Measurements from ENCODE around the gene EIF4B.
"Not testable (repeated sequence)": the region's sequence is repeated elsewhere in the genome, so short reads cannot be mapped to it uniquely, and the experiment has no call there.

Gene EIF4B

GRCh38 chr12:53005215-53005985 lies 856 bp upstream of the EIF4B start (continued):
- TF ChIP-seq, protein P1, sequence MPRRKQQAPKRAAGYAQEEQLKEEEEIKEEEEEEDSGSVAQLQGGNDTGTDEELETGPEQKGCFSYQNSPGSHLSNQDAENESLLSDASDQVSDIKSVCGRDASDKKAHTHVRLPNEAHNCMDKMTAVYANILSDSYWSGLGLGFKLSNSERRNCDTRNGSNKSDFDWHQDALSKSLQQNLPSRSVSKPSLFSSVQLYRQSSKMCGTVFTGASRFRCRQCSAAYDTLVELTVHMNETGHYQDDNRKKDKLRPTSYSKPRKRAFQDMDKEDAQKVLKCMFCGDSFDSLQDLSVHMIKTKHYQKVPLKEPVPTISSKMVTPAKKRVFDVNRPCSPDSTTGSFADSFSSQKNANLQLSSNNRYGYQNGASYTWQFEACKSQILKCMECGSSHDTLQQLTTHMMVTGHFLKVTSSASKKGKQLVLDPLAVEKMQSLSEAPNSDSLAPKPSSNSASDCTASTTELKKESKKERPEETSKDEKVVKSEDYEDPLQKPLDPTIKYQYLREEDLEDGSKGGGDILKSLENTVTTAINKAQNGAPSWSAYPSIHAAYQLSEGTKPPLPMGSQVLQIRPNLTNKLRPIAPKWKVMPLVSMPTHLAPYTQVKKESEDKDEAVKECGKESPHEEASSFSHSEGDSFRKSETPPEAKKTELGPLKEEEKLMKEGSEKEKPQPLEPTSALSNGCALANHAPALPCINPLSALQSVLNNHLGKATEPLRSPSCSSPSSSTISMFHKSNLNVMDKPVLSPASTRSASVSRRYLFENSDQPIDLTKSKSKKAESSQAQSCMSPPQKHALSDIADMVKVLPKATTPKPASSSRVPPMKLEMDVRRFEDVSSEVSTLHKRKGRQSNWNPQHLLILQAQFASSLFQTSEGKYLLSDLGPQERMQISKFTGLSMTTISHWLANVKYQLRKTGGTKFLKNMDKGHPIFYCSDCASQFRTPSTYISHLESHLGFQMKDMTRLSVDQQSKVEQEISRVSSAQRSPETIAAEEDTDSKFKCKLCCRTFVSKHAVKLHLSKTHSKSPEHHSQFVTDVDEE (CRISPR knock-in tag; IDR thresholded peaks at IDR 0.05), result no peak
- TF ChIP-seq GLIS3 (CRISPR knock-in tag; IDR thresholded peaks at IDR 0.05), result no peak
- no peak for TF ChIP-seq ZNF565 (CRISPR knock-in tag; conservative IDR thresholded peaks at IDR 0.05; ENCODE audit: low read depth)
- TF ChIP-seq RARB (CRISPR knock-in tag; IDR thresholded peaks at IDR 0.05), result no peak
- no peak for TF ChIP-seq ZFP3 (CRISPR knock-in tag; IDR thresholded peaks at IDR 0.05)
- no peak for TF ChIP-seq ZNF70 (CRISPR knock-in tag; IDR thresholded peaks at IDR 0.05)

- ATAC-seq, result peak; percentile 63
- TF ChIP-seq TCF4 (CRISPR knock-in tag; IDR thresholded peaks at IDR 0.05; ENCODE audit: borderline replicate concordance) (no peak), SNAI2 (CRISPR knock-in tag; IDR thresholded peaks at IDR 0.05) (no peak), ZFP3 (CRISPR knock-in tag; IDR thresholded peaks at IDR 0.05) (no peak), CSRNP3 (CRISPR knock-in tag; IDR thresholded peaks at IDR 0.05) (no peak), ISL1 (CRISPR knock-in tag; IDR thresholded peaks at IDR 0.05) (no peak), ZFP30 (CRISPR knock-in tag; IDR thresholded peaks at IDR 0.05) (no peak), CREB5 (CRISPR knock-in tag; IDR thresholded peaks at IDR 0.05; ENCODE audit: low read depth) (no peak)
- TF ChIP-seq, protein P1 (CRISPR knock-in tag; IDR thresholded peaks at IDR 0.05), result no peak
Observed at GRCh38 chr12:53006810-53007309, 604 bp downstream of the EIF4B start.

GRCh38 chr12:53007343-53007742 lies 1.1 kb downstream of the EIF4B start:
- TF ChIP-seq BACH2 (CRISPR knock-in tag; IDR thresholded peaks at IDR 0.05; ENCODE audit: borderline replicate concordance) (no peak), GLIS3 (CRISPR knock-in tag; IDR thresholded peaks at IDR 0.05) (no peak), ZFP3 (CRISPR knock-in tag; IDR thresholded peaks at IDR 0.05) (no peak)
- ATAC-seq, result no peak

- ATAC-seq, result not testable (repeated sequence)
Observed at GRCh38 chr12:53008760-53009159, 2.5 kb downstream of the EIF4B start.

GRCh38 chr12:53010955-53011354 lies 4.7 kb downstream of the EIF4B start:
- ATAC-seq, result no peak
- TF ChIP-seq TCF4 (CRISPR knock-in tag; IDR thresholded peaks at IDR 0.05; ENCODE audit: borderline replicate concordance), result no peak
- no peak for TF ChIP-seq BACH2 (CRISPR knock-in tag; IDR thresholded peaks at IDR 0.05; ENCODE audit: borderline replicate concordance)
- no peak for TF ChIP-seq POU6F1 (CRISPR knock-in tag; IDR thresholded peaks at IDR 0.05; ENCODE audit: borderline replicate concordance, low read depth)
- TF ChIP-seq, protein P1 (CRISPR knock-in tag; IDR thresholded peaks at IDR 0.05), result no peak
- no peak for TF ChIP-seq ZC3H10 (CRISPR knock-in tag; IDR thresholded peaks at IDR 0.05)
- TF ChIP-seq, protein P2, sequence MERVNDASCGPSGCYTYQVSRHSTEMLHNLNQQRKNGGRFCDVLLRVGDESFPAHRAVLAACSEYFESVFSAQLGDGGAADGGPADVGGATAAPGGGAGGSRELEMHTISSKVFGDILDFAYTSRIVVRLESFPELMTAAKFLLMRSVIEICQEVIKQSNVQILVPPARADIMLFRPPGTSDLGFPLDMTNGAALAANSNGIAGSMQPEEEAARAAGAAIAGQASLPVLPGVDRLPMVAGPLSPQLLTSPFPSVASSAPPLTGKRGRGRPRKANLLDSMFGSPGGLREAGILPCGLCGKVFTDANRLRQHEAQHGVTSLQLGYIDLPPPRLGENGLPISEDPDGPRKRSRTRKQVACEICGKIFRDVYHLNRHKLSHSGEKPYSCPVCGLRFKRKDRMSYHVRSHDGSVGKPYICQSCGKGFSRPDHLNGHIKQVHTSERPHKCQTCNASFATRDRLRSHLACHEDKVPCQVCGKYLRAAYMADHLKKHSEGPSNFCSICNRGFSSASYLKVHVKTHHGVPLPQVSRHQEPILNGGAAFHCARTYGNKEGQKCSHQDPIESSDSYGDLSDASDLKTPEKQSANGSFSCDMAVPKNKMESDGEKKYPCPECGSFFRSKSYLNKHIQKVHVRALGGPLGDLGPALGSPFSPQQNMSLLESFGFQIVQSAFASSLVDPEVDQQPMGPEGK (CRISPR knock-in tag; IDR thresholded peaks at IDR 0.05; ENCODE audit: borderline replicate concordance), result no peak
- TF ChIP-seq ARNTL (CRISPR knock-in tag; IDR thresholded peaks at IDR 0.05; ENCODE audit: borderline replicate concordance, low read depth), result no peak

Measured in SK-N-SH treated with all-trans-retinoic acid at 6 μM for 48 hours (cell line).